RWPE1 (cell line): Measurements from ENCODE around the gene YES1.
A peak's percentile ranks its signal among the peaks of the same experiment; 100 is the strongest.
"Not testable (repeated sequence)": the region's sequence is repeated elsewhere in the genome, so short reads cannot be mapped to it uniquely, and the experiment has no call there.

Experiments used
- CTCF ChIA-PET: fragments of 350-600 bp; sonication (Branson Sonifier 250); formaldehyde crosslinking; extraction: SDS; loops from one replicate; lab custom pipeline; 2021; lab: Yijun Ruan, JAX
- POLR2A ChIA-PET: fragments of 400-600 bp; formaldehyde crosslinking; extraction: SDS; loops from one replicate; lab custom pipeline; 2020; ENCODE audit warnings: antibody characterized with exemption; ENCODE audit not compliant: low non-redundant PET; lab: Yijun Ruan, JAX
- DNase-seq: peaks from one replicate; pipeline ENCODE4 v3.0.0; 2012; ENCODE audit warnings: low spot score
- H3K27ac ChIP-seq: fragments of 450-650 bp; 2 replicates; pipeline ENCODE4 v1.5.1; 2017
- CTCF ChIP-seq: fragments of 450-650 bp; conservative IDR thresholded peaks from 2 replicates; pipeline ENCODE4 v1.5.1; 2017; ENCODE audit warnings: low read depth, mild to moderate bottlenecking

YES1 gene

DNA sequence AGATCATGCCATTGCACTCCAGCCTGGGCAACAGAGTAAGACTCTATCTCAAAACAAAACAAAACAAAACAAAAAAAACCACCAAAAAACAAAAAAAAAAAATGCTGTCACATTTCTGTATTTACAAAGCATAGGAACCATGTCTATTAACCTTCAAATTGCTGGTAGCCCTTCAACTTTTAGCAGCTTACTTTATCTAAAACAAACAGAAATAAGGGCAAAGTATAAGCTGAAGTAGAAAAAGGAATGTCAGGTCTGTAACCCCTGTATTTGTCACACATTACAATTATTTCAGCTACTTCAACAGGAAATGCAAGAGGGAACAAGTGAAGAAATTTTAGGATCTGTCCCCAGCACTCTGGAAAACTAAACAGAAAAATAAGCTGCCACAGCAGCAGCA is 129.2 kb downstream of the YES1 start:
- CTCF ChIA-PET = no interaction called here
- POLR2A ChIA-PET = no interaction called here
- no peak for DNase-seq
- H3K27ac ChIP-seq = peak overlapping the region; percentile 17; the same call in 1 of the 2 replicates
- no peak for TF ChIP-seq CTCF

GRCh38 chr18:682416-682815 is 129.6 kb downstream of the YES1 start:
- CTCF ChIA-PET, POLR2A ChIA-PET, H3K27ac ChIP-seq, DNase-seq: not testable (repeated sequence)

- no peak for TF ChIP-seq CTCF
- CTCF ChIA-PET = no interaction called here
- POLR2A ChIA-PET = no interaction called here
- H3K27ac ChIP-seq = no peak overlapping the region
- DNase-seq = no peak
These were observed 130.1 kb downstream of the YES1 start for GRCh38 chr18:681985-682384.

DNA sequence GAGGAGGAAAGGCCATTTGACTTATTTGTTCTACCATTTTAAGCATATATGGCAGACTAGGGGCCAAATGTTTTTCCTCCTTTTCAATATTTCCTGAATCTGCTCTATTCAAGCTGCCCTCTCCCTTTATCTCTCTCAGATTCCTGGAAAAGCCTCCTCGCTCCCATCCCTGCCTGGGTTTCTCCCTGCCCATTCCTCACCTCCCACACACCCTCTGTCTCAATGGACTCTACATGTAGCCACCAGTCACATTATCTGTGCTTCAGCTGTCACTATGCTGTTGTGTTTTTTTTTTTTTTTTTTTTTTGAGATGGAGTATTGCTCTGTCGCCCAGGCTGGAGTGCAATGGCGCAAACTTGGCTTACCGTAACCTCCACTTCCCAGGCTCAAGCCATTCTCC is 131.7 kb downstream of the YES1 start:
- CTCF ChIA-PET = no interaction called here
- POLR2A ChIA-PET = no interaction called here

DNA sequence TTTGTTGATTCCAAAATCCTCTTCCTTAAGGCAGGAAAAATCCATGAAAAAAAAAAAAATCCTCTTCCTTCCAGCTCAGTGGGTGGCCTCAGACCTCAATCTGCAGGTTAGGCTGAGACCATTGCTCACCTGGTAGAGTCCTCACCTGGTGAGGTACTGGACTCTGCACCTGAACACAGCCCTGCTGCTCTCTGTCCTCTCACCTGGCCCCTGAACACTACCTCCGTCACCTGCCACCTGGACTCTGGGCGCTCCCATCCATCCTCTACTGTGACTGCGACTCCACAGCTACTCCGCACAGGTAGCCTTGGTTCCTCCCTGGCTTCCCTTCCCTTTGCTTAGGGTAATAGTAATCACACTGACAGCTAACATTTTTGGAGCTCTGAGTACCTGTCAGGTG is 132.5 kb downstream of the YES1 start:
- H3K27ac ChIP-seq = peak overlapping the region; percentile 28; the same call in 1 of the 2 replicates
- DNase-seq = no peak
- ChIA-PET POLR2A (interaction anchor here (0.9 kb wide), 1 partner anchor 12 kb away, joined by 6 read pairs; no protein-coding TSS in a partner anchor), CTCF (no interaction called here)
- no peak for TF ChIP-seq CTCF

More for the DNA sequence above, 131.7 kb downstream of the YES1 start:
- peak overlapping the region; percentile 28; the same call in 1 of the 2 replicates for H3K27ac ChIP-seq
- no peak for DNase-seq
- TF ChIP-seq CTCF = no peak

GRCh38 chr18:678482-679182 is 133.4 kb downstream of the YES1 start:
- DNase-seq = no peak
- POLR2A ChIA-PET = interaction anchor here (0.9 kb wide), 1 partner anchor 13 kb away, joined by 6 read pairs; no protein-coding TSS in a partner anchor
- CTCF ChIA-PET = no interaction called here
- TF ChIP-seq CTCF = no peak
- H3K27ac ChIP-seq = peak overlapping the region; percentile 13

DNA sequence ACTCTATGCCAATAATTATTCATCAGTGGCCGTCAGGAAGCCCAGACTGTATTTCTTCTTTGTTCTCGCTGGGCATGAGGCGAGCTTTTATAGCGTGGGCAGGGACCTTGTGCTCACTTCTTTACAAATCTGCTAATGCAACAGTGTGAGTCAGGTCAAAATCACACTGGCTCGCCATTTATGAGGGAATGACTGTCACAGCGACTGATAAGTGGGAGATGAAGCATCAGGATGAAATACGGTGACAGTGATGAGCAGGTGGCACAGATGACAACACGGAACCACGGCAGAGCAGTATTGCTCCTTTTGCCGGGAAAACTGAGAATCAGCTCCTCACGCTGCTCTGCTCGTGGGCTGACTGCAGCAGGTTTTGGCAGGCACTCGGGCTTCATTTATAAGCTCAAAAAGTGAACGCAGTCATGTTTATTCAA is 134.1 kb downstream of the YES1 start:
- DNase-seq = no peak
- ChIA-PET CTCF (no interaction called here), POLR2A (no interaction called here)
- TF ChIP-seq CTCF = no peak
- H3K27ac ChIP-seq = peak overlapping the region; percentile 13
